Measurements from ENCODE around the gene RITA1. TPM values are rescaled to one million over a fixed set of nuclear protein-coding genes. Genes with fewer than 3 reads are reported as not detected.

RITA1 gene
- total and polyA plus RNA-seq, 2 experiments from 2014 or later = 20.0 to 40.4 TPM

DNA sequence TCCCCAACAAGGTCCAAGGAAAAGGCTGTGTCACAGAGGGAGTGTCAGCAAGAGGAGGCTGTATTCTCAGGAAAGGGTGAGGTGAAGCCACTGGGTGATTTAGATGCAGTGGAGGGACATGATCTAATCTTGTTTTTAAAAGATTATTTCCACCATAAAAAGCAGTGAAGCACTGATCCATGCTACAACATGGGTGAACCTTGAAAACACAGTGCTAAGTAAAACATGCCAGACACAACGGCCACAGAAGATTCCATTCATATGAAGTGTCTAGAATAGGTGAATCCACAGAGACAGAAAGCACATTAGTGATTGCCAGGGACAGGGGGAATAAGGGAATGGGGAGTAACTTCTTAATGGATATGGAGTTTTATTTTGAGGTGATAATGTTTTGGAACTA, 12.8 kb downstream of the RITA1 start:
- TF ChIP-seq CTCF (conservative IDR thresholded peaks at IDR 0.05; ENCODE audit: low read depth in 2 of 2) (no peak), EZH2phosphoT487 (IDR thresholded peaks at IDR 0.05; ENCODE audit: unreplicated experiment) (no peak)
- TF ChIP-seq, protein P1, sequence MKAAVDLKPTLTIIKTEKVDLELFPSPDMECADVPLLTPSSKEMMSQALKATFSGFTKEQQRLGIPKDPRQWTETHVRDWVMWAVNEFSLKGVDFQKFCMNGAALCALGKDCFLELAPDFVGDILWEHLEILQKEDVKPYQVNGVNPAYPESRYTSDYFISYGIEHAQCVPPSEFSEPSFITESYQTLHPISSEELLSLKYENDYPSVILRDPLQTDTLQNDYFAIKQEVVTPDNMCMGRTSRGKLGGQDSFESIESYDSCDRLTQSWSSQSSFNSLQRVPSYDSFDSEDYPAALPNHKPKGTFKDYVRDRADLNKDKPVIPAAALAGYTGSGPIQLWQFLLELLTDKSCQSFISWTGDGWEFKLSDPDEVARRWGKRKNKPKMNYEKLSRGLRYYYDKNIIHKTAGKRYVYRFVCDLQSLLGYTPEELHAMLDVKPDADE (IDR thresholded peaks at IDR 0.05) = no peak
- TF ChIP-seq, protein P2, sequence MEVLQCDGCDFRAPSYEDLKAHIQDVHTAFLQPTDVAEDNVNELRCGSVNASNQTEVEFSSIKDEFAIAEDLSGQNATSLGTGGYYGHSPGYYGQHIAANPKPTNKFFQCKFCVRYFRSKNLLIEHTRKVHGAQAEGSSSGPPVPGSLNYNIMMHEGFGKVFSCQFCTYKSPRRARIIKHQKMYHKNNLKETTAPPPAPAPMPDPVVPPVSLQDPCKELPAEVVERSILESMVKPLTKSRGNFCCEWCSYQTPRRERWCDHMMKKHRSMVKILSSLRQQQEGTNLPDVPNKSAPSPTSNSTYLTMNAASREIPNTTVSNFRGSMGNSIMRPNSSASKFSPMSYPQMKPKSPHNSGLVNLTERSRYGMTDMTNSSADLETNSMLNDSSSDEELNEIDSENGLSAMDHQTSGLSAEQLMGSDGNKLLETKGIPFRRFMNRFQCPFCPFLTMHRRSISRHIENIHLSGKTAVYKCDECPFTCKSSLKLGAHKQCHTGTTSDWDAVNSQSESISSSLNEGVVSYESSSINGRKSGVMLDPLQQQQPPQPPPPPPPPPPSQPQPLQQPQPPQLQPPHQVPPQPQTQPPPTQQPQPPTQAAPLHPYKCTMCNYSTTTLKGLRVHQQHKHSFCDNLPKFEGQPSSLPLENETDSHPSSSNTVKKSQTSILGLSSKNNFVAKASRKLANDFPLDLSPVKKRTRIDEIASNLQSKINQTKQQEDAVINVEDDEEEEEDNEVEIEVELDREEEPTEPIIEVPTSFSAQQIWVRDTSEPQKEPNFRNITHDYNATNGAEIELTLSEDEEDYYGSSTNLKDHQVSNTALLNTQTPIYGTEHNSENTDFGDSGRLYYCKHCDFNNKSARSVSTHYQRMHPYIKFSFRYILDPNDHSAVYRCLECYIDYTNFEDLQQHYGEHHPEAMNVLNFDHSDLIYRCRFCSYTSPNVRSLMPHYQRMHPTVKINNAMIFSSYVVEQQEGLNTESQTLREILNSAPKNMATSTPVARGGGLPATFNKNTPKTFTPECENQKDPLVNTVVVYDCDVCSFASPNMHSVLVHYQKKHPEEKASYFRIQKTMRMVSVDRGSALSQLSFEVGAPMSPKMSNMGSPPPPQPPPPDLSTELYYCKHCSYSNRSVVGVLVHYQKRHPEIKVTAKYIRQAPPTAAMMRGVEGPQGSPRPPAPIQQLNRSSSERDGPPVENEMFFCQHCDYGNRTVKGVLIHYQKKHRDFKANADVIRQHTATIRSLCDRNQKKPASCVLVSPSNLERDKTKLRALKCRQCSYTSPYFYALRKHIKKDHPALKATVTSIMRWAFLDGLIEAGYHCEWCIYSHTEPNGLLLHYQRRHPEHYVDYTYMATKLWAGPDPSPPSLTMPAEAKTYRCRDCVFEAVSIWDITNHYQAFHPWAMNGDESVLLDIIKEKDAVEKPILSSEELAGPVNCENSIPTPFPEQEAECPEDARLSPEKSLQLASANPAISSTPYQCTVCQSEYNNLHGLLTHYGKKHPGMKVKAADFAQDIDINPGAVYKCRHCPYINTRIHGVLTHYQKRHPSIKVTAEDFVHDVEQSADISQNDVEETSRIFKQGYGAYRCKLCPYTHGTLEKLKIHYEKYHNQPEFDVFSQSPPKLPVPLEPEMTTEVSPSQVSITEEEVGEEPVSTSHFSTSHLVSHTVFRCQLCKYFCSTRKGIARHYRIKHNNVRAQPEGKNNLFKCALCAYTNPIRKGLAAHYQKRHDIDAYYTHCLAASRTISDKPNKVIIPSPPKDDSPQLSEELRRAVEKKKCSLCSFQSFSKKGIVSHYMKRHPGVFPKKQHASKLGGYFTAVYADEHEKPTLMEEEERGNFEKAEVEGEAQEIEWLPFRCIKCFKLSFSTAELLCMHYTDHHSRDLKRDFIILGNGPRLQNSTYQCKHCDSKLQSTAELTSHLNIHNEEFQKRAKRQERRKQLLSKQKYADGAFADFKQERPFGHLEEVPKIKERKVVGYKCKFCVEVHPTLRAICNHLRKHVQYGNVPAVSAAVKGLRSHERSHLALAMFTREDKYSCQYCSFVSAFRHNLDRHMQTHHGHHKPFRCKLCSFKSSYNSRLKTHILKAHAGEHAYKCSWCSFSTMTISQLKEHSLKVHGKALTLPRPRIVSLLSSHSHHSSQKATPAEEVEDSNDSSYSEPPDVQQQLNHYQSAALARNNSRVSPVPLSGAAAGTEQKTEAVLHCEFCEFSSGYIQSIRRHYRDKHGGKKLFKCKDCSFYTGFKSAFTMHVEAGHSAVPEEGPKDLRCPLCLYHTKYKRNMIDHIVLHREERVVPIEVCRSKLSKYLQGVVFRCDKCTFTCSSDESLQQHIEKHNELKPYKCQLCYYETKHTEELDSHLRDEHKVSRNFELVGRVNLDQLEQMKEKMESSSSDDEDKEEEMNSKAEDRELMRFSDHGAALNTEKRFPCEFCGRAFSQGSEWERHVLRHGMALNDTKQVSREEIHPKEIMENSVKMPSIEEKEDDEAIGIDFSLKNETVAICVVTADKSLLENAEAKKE (CRISPR knock-in tag; IDR thresholded peaks at IDR 0.05) = no peak
- no peak overlapping the region for H3K4me3 Mint-ChIP-seq
- no peak overlapping the region for H3K27ac Mint-ChIP-seq
- H4K20me1 ChIP-seq (replicated peaks; ENCODE audit: insufficient read depth) = no peaks in the 10 kb centered on the region
- H3K9me3 Mint-ChIP-seq = no peaks in the 10 kb centered on the region
- H3K4me1 ChIP-seq (ENCODE audit: insufficient read depth) = no peaks in the 10 kb centered on the region; the same call in 1 of the 2 replicates
- peaks cover 4% of the 10 kb centered on the region; the same call in 1 of the 3 replicates for H3K36me3 Mint-ChIP-seq (ENCODE audit: low read depth)
- no peaks in the 10 kb centered on the region for H3F3A ChIP-seq (replicated peaks; ENCODE audit: low read depth)
- ATAC-seq (no peak), DNase-seq (ENCODE audit: low spot score) (no peak)
- H3K36me3 ChIP-seq (ENCODE audit: insufficient read depth) = no peaks in the 10 kb centered on the region
- H3K4me1 Mint-ChIP-seq = peaks cover 4% of the 10 kb centered on the region; the same call in 1 of the 3 replicates
- H3K4me3 ChIP-seq = no peak overlapping the region
- no peaks in the 10 kb centered on the region for H3K27me3 ChIP-seq (ENCODE audit: insufficient read depth)
- H3K27ac ChIP-seq (ENCODE audit: low read depth) = no peak overlapping the region
- H3K9me2 ChIP-seq (ENCODE audit: insufficient read depth) = no peaks in the 10 kb centered on the region
- peaks cover 2% of the 10 kb centered on the region for H3K27me3 Mint-ChIP-seq (ENCODE audit: insufficient read depth, low read depth, poor library complexity)
- H3K4me2 ChIP-seq = no peak overlapping the region
- no peaks in the 10 kb centered on the region for H3K79me2 ChIP-seq (replicated peaks; ENCODE audit: insufficient read depth)
- no peak overlapping the region for H2AFZ ChIP-seq
